Right lobe of liver (tissue), 6 donors: Measurements from ENCODE around the gene IGSF22. TPM values are rescaled to one million over a fixed set of nuclear protein-coding genes. Genes with fewer than 3 reads are reported as not detected.

Experiments
- ATAC-seq, 4 donors: fragments of 200-7000 bp; cut with Tn5 transposase; one replicate each; pipeline ENCODE4 v1.9.1; 2020; ENCODE audit warnings: mild to moderate bottlenecking in 4 of 4, moderate library complexity in 4 of 4
- DNase-seq, 3 donors: peaks; one replicate each; pipeline ENCODE4 v3.0.0-alpha.2; 2020
- H3K27ac ChIP-seq, 3 donors: fragments of 200-600 bp; one replicate each; pipeline ENCODE4 v1.8.0; 2022
- H3K27me3 ChIP-seq, 2 donors: fragments of 200-600 bp; one replicate each; pipeline ENCODE4 v1.8.0; 2022
- H3K36me3 ChIP-seq, 4 donors: fragments of 200-600 bp; sonication (generic) in 1 of 4; one replicate each; pipeline versions ENCODE4 v1.5.1 to v1.8.0; 2017 to 2022; ENCODE audit warnings: control low read depth in 1 of 4
- H3K4me1 ChIP-seq, 4 donors: fragments of 200-600 bp; sonication (generic) in 1 of 4; one replicate each; pipeline versions ENCODE4 v1.5.1 to v1.8.0; 2017 to 2022; ENCODE audit warnings: control low read depth in 1 of 4
- H3K4me3 ChIP-seq, 3 donors: fragments of 200-600 bp; one replicate each; pipeline ENCODE4 v1.8.0; 2022
- H3K9me3 ChIP-seq, 4 donors: fragments of 200-600 bp; sonication (generic) in 1 of 4; one replicate each; pipeline versions ENCODE4 v1.5.1 to v1.8.0; 2017 to 2022; ENCODE audit warnings: control low read depth in 1 of 4
- CTCF ChIP-seq, 4 donors: fragments of 200-600 bp in 3 of 4; fragments of 450-650 bp in 1 of 4; IDR thresholded peaks; one replicate each; pipeline versions ENCODE4 v1.5.1 to v1.8.0; 2016 to 2022; ENCODE audit warnings: antibody characterized with exemption in 4 of 4, mild to moderate bottlenecking in 2 of 4
- POLR2A ChIP-seq: fragments of 450-650 bp; IDR thresholded peaks from one replicate; pipeline ENCODE4 v1.6.1; 2017; ENCODE audit warnings: antibody characterized with exemption, mild to moderate bottlenecking
- WGBS: methylation state at CpG from one replicate; pipeline ENCODE4 v1.1.6; 2018; ENCODE audit warnings: low coverage, low lambda C conversion rate; ENCODE audit not compliant: insufficient coverage; ENCODE audit errors: missing lambda C conversion rate; 5-methylcytosine and 5-hydroxymethylcytosine counted together
- intact Hi-C, 2 donors: fragments of 100-400 bp; cut with DNase I; formaldehyde crosslinking; loops; one replicate each; pipeline versions ENCODE4 v1.11.2 to v1.14.1; 2022
- total RNA-seq, 6 experiments: library from RNA; depleted of rRNA in 2 of 6; stranded (reverse); fragments of >200 nt in 2 of 6; fragmentation: NEBNext Ultra II Directional in 3 of 6; extraction: Animal tissue kit (Norgen Biotek cat#: 25700) in 3 of 6; gene quantifications; one replicate each; pipeline versions ENCODE4 v1.1.0 to v1.2.4, GENCODE V29; 2016 to 2023
- donor health status: DM: no; HTN: yes; CAD: no.
- donor health status: DM: no; HTN: no; CAD: no.
- donor health status: DM: no; HTN: no; CAD: no.
- donor health status: DM: no; HTN: yes; CAD: no.
- donor health status: DM: no; HTN: yes; CAD: no.

Gene IGSF22
- total RNA-seq, 6 experiments from 2014 or later, result 0.04 to 0.32 (median 0.12) TPM; not detected in 3

GRCh38 chr11:18657673-18658072 lies 68.3 kb downstream of the IGSF22 start:
- intact Hi-C loops, result no loop called here
- WGBS, result 51% methylated on average over 3 of the region's 5 CpGs
- DNase-seq, result no peak
- no peaks in the 10 kb centered on the region for H3K9me3 ChIP-seq
- no peak overlapping the region for H3K27ac ChIP-seq
- H3K36me3 ChIP-seq, result no peaks in the 10 kb centered on the region
- no peak for TF ChIP-seq CTCF (IDR thresholded peaks at IDR 0.05)
- no peak for TF ChIP-seq POLR2A
- H3K4me1 ChIP-seq, result no peaks in the 10 kb centered on the region
- no peak for ATAC-seq
- no peaks in the 10 kb centered on the region for H3K27me3 ChIP-seq
- H3K4me3 ChIP-seq, result no peak overlapping the region

Other genes starting within 250 kb of the IGSF22 start
- 10 to 100 TPM; 15.8 to 68.0 (median 25.7) TPM for gene TSG101, start 199.2 kb downstream of the IGSF22 start, total RNA-seq
- gene UEVLD, start 137.5 kb downstream of the IGSF22 start, total RNA-seq, result 10 to 100 TPM in 2 of 6 experiments, 1 to 10 TPM in 4; 9.5 to 18.1 (median 9.9) TPM
- 1 to 10 TPM in 3 of 6 experiments, under 1 TPM in 1, not detected in 2; 0.83 to 2.2 (median 1.4) TPM for gene MISFA, start 126.4 kb downstream of the IGSF22 start, total RNA-seq
- gene SPTY2D1, start 91.8 kb downstream of the IGSF22 start, total RNA-seq, result 10 to 100 TPM in 1 of 6 experiments, 1 to 10 TPM in 5; 6.3 to 14.7 (median 8.4) TPM
- gene TMEM86A, start 27.4 kb downstream of the IGSF22 start, total RNA-seq, result 1 to 10 TPM; 2.0 to 4.9 (median 3.8) TPM
- gene PTPN5, start 65.6 kb upstream of the IGSF22 start, total RNA-seq, result not detected
- gene MRGPRX1, start 213.2 kb upstream of the IGSF22 start, total RNA-seq, result not detected